Muscle of arm (tissue), 12 donors: ENCODE results near the gene PIK3R5. TPM values are rescaled to one million over a fixed set of nuclear protein-coding genes. Genes with fewer than 3 reads are reported as not detected.

Experiments
- DNase-seq: peaks from one replicate; pipeline ENCODE4 v3.0.0-alpha.2; 2013
- polyA plus RNA-seq, 12 donors: library from polyadenylated mRNA; unstranded; fragments of 120-200 nt; gene quantifications; one replicate each; pipeline ENCODE4 v1.2.1, GENCODE V29; 2013; ENCODE audit not compliant: insufficient read length in 12 of 12

The PIK3R5 gene
- polyA plus RNA-seq, 12 donors, result 0.62 to 3.5 (median 1.2) TPM; not detected in 2

DNA sequence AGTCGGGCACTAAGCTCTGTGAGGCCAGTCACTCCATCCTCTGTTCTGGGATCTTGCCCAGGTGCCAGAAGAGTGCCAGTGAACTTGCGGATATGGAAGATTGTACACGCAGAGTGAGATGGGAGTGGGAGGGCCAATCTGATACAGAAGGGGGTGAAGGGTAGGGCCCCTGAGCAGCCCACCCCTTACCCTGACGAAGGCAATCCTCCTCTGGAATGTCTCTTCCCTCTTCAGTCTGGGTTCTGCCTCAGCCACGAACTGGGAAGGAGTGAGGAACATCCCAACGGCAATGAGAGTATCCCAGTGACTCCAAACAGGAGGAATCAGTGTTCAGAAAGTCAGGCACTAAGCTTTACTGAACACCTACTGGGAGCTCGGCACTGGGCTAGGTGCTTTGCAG is 86.1 kb downstream of the PIK3R5 start:
- DNase-seq, result no peak

DNA sequence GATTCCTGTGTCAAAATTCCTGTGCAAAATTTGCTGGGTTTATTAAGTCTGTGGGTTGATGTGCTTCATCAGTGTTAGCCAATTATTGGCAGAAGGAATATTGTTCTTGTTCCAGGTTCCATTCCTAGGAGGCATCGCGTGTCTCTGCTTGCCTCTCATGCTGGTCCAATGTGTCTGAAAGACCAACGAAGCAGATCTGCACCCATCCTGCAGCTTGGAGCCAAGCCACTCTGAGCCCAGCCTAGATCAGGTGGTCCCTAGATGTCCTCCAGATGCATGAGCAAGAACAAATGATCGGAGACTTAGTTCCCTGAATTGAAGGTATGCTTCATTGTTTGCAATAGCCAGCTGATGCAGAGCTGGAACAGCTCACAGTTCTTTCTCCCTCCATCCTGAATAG is 87.5 kb downstream of the PIK3R5 start:
- DNase-seq, result no peak

DNA sequence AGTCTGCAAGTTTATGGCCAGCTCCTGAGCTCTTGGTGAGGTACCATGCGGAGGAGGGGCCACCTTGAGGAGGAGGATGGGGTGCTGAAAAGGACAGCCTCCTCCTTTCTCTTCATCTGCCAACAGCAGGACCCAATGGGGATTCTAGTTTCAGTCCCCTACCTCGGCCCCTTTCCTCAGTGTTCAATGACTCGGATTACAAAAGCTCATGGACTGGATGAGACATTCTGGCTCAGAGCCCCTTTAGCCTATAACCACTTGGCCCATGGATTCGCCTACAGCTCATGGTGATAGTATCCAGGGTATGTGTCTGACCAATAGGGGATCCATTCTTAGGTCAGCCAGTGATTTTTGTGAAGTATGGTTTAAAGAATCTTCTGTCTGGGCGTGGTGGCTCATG is 89.5 kb downstream of the PIK3R5 start:
- no peak for DNase-seq

DNA sequence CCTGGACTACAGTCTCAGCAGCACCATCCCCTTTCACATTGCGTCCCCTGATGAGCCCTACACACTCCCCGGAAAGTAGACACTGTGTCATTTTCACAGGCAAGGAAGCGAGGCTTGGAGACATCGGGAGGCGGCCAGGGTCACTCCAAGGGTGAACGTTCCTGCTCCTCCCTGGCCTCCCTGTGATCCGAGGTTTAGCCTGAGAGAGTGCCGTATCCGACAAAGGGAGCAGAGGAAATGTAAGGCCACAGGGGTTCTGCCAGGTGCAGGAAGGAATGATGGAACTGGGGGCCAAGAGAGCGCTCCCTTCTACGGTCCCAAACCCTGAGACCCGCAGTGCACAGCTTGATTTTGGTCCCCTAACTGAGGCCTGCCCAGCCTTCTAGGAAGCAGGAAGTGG is 90.1 kb downstream of the PIK3R5 start:
- DNase-seq, result no peak

DNA sequence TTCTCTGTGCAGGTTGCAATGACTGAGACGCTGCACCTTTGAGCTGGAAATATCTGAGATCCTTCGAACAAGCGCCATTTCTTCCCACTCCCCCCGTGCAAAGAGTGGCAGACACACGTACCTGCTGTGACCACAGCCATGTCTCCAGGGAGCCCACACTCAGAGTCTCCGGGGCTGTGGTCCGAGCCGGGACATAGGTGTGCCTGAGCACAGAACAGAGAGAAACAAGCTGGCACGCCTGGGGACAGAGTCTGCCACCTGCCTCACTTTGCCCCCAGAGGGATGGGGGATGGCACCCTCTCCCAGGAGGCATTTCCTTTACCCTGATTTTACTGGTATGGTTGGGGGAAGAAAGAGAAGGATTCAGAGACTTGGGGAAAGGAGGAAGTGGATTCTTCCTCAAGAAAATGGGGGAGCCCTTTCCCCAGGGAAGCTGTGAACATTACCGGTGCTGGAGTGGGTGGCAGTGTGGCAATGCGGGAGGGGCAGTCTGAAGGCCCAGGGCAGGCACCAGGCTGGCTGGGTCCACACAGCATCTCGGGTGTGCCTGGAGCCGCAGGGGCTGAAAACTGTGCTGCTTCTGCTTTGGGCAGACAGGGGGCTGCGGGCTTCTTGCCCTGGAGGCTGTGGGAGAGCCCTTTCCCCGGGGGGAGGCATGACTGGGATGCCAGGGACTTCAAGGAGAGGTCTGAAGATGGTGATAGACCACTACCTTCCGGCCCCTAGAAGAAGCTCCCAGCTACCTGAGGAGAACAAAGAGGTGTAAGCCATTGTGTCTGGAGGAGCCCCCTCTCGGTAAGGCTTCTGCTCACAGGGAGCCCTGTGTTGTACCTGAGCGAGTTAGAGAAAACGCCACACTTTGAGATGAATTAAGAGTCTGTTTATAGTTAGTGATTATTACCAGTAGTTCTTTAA is 91.4 kb downstream of the PIK3R5 start:
- no peak for DNase-seq

DNA sequence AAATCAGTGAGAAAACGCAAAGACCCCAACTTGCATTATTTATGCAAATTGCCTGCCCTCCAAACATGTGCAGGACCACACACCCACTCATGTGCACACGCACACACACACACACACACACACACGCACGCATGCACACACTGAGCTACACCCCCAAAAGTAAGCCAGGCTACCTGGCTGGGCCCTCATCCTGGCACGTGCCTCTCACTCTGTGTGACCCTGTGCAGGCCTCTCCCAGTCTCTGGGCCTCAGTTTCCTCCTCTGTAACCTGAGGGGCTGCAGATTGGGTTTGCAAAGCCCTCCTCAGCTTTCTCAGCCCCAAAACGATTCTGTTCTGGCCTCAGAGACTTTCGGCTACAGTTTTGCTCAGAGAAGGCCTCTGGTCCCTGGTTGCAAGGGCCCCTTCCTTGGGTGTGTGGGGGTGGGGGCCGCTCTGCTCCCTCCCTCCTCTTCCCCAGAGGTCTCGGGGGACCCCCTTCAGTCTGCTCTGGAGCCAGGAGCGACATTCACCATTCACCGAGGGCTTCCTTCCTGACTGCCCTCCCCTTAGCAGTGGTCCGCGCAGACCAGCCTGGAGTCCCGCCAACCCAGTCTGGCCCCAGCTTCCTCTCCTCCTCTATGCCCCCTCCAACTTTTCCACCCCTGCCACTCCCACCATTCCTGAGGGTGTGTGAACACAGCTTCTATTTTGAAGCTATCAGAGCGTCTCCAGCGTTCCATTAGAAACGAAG is 92.6 kb downstream of the PIK3R5 start:
- DNase-seq, result no peak

DNA sequence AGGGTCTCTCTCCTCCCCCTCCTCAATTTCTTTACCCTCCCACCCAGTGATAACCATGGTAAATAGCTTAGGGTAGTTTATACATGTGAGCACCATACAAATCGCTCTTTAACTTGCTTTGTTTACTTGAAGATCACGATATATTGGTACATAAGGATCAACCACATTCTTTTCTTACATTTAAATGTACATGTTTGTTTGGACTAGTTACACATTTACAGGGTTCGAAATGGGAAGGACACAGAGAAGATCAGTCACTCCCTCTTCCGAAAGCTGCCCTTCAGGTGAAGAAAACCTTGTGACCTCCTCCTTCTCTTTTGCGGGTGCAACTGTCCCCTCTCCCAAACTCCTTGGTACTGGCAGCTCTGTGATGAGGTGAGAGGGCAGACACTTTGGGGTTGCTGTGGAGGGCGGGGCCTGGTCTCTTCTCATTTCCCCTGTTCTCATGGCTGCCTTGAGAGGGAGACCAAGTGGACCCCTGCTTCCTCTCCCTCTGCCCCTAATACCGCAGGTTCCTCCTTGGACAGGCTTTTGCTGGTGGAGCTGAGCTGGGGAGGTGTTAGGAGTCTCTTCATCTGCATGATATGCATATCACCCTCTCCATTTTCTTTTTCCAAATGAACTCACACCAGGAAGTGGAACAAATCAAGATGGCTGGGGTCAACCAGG is 93.3 kb downstream of the PIK3R5 start:
- no peak for DNase-seq

DNA sequence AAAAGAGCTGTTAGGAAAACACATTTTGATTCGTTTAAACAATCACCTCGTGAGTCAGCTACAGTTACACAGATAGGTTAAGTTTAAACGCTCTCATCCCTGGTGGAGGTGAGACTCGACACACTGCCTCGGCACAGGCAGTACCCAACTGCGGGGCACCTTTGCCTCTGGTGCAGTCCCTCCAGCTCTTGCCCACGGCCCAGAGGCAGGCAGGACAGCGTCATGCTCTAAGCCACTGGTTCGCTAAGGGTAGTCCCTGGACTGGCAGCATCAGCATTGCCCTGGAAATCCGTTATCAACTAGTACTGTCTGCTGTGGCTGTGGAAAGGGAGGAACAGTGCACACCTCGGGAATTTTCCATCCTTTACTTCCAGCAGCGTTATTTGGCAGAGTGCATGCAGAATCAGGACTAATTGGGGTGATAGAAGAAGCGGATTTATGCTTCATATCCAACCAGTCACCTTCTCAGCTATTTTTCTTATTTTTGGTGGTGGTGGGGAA is 94.4 kb downstream of the PIK3R5 start:
- DNase-seq, result no peak

DNA sequence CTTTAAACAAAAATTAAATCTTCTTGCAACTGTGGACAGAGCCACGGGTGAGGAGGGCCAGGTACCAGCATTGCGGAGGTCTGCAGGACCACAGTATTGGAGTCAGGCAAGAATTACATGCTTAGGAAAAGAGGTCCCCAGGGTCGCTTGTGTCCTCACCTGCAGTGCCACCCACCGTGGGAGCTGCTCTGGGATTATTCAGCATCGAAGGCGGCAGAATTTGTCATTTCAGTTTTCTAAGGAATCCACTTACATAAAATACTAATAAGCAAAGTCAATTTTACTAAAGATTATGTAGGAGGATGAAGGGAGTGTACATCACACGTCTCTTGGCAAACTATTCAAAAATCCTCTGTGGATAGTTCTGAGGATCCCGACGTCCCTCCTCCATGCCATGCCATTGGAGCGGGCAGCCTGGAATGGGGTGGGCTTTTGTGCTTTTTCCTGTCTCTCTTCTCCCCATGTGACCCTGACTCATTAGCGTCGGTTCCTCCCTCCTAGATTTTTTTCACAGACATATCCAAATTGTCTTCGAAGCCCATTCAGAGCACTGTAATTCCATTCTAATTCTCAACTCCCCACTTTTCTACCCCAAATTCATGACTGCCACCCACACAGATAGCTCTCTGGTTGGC is 95.0 kb downstream of the PIK3R5 start:
- DNase-seq, result no peak

DNA sequence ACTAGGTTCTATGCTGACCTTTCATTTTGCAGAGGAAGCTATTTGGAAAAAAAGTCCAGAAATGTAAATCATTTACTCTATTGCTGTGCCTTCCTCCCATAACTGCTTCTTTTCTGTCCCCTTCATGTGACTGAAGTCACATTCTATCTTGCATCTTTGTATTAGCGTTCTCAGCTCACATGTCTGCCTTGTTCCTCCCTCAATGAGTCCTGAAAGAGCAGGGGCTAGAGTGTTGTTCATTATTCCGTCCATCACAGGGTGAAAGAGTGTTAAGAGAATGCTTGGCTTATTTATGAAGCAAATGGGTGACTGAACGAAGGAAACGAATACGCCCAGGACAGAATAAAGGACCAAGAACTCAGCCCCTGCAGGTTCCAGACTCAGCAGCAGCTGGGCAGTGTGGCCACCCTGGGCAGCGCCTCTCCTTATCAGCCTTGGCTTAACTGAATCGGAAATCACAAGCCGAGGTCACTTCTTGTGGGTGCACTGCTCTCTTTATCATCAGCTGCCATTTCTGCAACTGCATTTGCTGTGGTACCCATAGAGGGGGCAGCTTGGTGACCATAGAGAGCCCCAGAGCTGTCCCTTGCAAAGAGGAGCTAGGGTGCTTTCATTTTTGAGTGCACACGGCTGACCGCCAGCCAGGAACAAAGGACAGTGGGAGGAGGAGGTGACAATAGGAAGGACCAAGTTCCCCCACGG is 96.2 kb downstream of the PIK3R5 start:
- DNase-seq, result no peak

DNA sequence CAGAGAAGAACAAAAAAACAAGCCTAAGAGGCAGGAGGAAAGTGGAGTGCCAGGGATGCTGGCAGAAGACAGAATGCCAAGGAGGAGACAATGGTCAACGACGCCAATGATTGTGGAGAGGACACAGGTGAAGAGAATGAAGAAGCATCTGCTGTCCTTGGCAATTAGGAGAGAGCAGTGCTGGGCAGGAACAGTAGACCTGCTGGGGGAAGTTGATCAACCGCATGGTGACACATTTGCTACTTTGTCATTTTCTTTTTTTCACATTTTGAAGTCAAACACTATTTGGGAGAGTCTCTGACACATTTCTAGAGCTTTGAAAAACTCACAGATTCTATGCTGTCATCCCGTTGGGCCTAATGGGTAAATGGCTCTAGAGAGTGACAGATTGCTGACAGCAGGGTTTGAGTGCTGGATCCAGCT is 97.0 kb downstream of the PIK3R5 start:
- DNase-seq, result no peak

DNA sequence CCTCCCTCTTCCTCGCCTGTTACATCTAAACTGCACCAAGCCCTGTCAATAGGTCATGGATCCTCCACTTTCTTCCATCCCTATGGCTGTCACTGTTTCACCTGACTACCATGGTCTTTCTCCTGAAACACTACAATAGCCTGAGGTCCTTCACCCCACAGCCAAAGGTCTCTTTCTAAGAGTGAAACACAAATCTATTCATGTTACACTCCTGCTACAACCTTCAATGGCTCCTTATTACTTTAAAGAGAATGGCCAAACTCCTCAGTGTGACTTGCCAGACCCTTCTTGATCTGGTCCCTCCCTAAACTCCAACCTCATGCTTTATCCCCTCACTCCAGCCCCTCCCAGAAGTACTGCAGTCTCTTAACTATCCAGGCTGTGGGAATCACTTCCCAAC is 97.4 kb downstream of the PIK3R5 start:
- DNase-seq, result no peak

DNA sequence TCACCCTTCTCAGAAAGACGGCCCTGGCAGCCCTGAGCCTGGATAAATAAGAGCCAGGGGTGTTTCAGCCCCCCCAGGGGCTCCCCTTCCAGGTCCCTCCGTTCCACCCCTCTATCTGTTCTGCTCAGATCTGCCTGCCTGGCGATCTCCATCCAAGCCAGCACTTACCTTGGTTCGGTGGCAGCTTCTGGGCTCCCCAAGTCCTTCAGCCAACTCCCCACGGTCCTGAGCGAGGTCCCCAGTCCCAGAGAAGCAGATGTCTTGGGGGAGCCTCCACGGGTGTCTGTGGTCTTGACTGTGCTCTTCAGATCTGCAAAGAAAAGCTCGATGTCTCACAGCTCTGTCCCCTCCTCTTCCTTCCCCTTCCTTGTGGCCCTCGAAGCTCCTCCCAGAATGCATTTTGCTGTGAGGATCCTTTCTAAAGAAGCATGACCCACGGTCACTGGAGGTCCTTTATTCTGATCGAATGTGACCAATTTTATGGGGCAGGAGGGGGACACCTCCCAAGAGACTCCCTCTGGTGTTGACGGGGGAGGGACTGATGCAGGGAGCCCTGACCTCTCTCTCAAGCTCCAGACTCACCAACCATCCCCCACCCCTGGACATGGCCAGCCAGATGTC is 98.0 kb downstream of the PIK3R5 start, which contains the start of gene PIK3R6:
Gene PIK3R6, minus strand, starts transcription at position 314 of the 621 bp plus-strand sequence. CDS start 17,880 bp downstream, outside the sequence.
- DNase-seq, result no peak

DNA sequence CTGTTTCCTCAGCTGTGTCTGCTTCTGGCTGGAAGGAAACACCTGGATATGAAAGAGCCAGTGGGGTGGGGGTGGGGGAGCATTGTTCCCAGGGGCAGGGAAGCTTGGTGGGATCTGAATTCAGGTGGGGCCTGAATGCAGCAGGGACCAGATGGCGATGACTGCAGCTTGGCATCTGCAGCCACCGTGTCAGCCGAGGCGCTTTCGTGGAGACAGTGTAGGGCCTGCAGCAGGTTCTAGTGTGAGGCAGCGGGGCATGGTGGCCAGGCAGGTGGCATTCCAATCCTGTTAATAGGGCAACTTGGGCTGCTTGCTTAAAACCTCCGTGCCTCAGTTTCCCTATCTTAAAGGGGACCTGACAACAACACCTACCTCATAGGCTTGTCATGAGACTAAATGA is 99.7 kb downstream of the PIK3R5 start:
- no peak for DNase-seq

DNA sequence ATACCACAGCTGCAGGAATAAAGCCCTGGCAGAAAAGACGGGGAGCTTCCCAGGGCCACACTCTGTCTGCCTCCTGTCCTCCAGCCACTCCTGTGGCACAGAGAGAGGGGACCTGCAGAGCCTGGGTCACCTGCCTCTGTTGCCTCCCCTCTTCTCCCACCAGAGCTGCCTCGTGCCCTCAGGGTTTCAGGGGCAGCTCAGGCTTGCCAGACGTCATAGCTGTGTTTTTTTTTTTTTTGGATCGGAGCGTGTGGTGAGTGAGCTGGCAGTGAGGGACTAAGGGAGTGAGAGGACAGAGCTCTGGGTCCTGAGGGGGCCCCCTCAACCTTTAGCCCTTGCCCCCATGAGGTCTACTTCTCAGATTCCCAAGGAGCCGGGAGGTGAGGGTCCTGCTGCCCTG is 100.1 kb downstream of the PIK3R5 start:
- DNase-seq, result no peak

DNA sequence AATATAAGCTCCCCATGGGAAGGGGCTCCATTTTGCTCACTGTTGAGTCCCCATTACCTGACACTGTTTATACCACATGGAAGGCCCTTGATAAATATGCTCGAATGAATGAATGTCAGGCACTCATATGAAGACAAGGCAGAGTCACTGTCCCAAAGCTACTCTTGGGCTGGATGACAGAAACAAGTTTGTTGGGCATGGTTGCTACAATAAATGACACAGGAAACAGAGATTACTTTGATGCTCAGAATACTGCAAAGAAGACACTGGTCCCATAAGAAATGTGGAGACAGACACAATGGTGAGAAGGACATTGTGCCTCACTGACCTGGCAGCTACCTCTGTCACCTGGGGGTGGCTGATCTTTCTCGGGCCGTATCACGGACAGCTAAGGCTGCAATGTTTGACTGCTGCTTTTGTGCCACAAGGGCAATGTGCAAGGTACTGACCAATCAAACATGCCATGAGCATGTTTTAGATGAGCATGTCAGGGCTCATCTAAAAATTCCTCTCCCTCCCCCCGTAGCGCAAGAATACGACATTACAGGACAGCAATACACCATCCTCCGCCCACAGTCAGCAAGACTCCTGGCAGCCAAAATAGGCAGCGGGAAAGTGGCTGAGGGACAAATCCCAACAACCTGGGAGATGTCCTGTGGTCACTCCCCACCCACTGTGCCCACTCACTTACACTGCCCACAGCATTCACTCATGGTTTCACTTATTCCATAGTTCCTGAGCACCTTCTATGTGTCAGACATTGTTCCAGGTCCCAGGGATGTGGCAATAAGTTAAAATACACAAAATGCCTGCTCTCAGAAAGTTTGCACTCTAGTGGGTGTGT is 103.1 kb downstream of the PIK3R5 start:
- no peak for DNase-seq

DNA sequence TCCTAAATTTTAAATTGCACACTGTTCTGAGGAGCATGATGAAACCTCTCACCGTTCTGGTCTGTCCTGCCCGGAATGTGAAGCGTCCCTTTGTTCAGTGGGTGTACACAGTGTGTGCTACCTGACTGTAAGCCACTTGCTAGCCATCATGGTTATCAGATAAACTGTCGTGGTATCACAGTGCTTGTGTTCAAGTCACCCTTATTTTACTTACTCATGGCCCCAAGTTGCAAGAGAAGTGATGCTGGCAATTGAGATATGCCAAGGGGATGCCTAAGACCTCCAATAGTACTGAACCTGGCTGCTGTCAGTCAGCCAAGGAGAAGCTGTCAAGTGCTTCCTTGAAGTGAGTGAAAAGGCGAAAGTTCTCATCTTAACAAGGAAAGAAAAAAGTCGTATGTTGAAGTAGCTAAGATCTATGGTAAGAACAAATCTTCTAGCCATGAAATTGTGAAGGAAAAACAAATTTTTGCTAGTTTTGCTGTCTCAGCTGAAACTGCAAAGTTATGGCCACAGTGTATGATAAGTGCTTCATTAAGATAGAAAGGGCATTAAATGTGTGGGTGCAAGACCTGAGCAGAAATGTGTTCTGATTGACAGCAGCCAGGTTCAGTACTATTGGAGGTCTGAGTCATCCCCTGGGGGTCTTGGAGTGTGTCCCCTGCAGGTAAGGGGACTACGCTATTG is 103.9 kb downstream of the PIK3R5 start:
- DNase-seq, result no peak

DNA sequence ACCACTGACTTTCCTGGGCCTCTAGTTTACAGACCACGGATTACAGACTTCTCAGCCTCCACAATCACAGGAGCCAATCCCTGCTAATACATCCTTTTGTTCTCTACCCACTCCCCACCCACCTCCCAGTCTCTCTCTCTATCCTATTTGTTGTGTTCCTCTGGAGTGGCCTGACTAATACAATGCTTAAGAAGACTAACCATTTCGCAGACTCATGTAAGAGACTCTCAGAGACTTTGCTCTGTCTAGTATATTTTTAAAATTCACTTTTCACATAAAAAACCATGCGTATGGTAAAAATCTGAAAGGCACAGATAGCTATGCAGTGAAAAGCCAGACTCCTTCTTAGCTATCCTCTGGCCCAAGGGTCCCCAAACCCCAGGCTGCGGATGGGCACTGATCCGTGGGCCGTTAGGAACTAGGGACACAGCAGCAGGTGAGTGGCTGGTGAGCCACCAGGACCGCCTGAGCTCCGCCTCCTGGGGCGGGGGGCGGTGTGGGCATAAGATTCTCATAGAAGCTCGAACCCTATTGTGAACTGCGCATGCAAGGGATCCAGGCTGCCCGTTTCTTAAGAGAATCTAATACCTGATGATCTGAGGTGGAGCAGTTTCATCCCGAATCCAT is 105.6 kb downstream of the PIK3R5 start:
- no peak for DNase-seq
